Thyroid gland (tissue), 4 donors: ENCODE measurements around the gene BZW1. TPM values are rescaled to one million over a fixed set of nuclear protein-coding genes. Genes with fewer than 3 reads are reported as not detected.

Experiments used
- DNase-seq, 2 donors: peaks; one replicate each; pipeline ENCODE4 v3.0.0-alpha.2; 2019
- H3K27ac ChIP-seq, 3 donors: fragments of 200-600 bp; sonication (generic); 1 replicate in 2 of 3; 2 replicates in 1 of 3; pipeline ENCODE4 v1.5.1; 2016 to 2019; ENCODE audit warnings: mild to moderate bottlenecking in 1 of 3, moderate library complexity in 1 of 3
- H3K27me3 ChIP-seq: fragments of 200-600 bp; sonication (generic); one replicate; pipeline ENCODE4 v1.5.1; 2019
- H3K36me3 ChIP-seq, 2 donors: fragments of 200-600 bp; sonication (generic); one replicate each; pipeline ENCODE4 v1.5.1; 2016 to 2019
- H3K4me1 ChIP-seq, 2 donors: fragments of 200-600 bp; sonication (generic); one replicate each; pipeline ENCODE4 v1.5.1; 2017 to 2019
- H3K4me3 ChIP-seq, 3 donors: fragments of 200-600 bp; sonication (generic); replicated peaks in 1 of 3; 1 replicate in 2 of 3; 2 replicates in 1 of 3; pipeline ENCODE4 v1.5.1; 2016; ENCODE audit warnings: mild to moderate bottlenecking in 1 of 3
- H3K9me3 ChIP-seq: fragments of 200-600 bp; sonication (generic); one replicate; pipeline ENCODE4 v1.5.1; 2017
- CTCF ChIP-seq, 6 experiments: fragments of 200-600 bp in 3 of 6; fragments of 450-650 bp in 3 of 6; sonication (generic) in 3 of 6; IDR thresholded peaks; one replicate each; pipeline ENCODE4 v1.5.1; 2016 to 2019; ENCODE audit warnings: antibody characterized with exemption in 6 of 6, mild to moderate bottlenecking in 2 of 6, inconsistent platforms in 1 of 6, moderate library complexity in 1 of 6
- POLR2A ChIP-seq, 2 donors: fragments of 450-650 bp; IDR thresholded peaks; one replicate each; pipeline ENCODE4 v1.6.1; 2017; ENCODE audit warnings: antibody characterized with exemption in 2 of 2, mild to moderate bottlenecking in 2 of 2, moderate library complexity in 1 of 2
- WGBS, 2 donors: methylation state at CpG; one replicate each; pipeline ENCODE4 v1.1.5; 2017; 5-methylcytosine and 5-hydroxymethylcytosine counted together
- intact Hi-C: fragments of 100-400 bp; cut with DNase I; formaldehyde crosslinking; loops from one replicate; pipeline ENCODE4 v1.15.1; 2023
- total RNA-seq, 4 donors: library from RNA; depleted of rRNA; stranded (reverse); fragments of >200 nt; gene quantifications; one replicate each; pipeline ENCODE4 v1.2.3, GENCODE V29; 2016

Gene BZW1
- total RNA-seq, 4 donors from 2014 or later, result 136 to 192 (median 144) TPM

- H3K27ac ChIP-seq, result no peak overlapping the region
- TF ChIP-seq POLR2A (IDR thresholded peaks at IDR 0.05) (no peak), CTCF (IDR thresholded peaks at IDR 0.05) (no peak)
- no peaks in the 10 kb centered on the region for H3K36me3 ChIP-seq
- H3K9me3 ChIP-seq, result no peaks in the 10 kb centered on the region
- H3K4me1 ChIP-seq, result no peaks in the 10 kb centered on the region
- no peak for DNase-seq
- no peak overlapping the region for H3K4me3 ChIP-seq
- WGBS, 2 donors, result 94 to 95% methylated on average over 8 of the region's 8 CpGs
- H3K27me3 ChIP-seq, result no peaks in the 10 kb centered on the region
- intact Hi-C loops, result no loop called here
Measured at GRCh38 chr2:200765995-200766660, 45.6 kb upstream of the BZW1 start.

- no peak overlapping the region for H3K27ac ChIP-seq
- H3K4me3 ChIP-seq, result no peak overlapping the region
- intact Hi-C loops, result no loop called here
- 80 to 85% methylated on average over 12 of the region's 12 CpGs for WGBS, 2 donors
- no peaks in the 10 kb centered on the region for H3K36me3 ChIP-seq
- no peak for DNase-seq
- H3K9me3 ChIP-seq, result no peaks in the 10 kb centered on the region
- H3K4me1 ChIP-seq, result no peaks in the 10 kb centered on the region
- TF ChIP-seq POLR2A (IDR thresholded peaks at IDR 0.05) (no peak), CTCF (IDR thresholded peaks at IDR 0.05) (no peak)
- H3K27me3 ChIP-seq, result no peaks in the 10 kb centered on the region
Measured at GRCh38 chr2:200767111-200767885, 44.4 kb upstream of the BZW1 start.

GRCh38 chr2:200770847-200771246 lies 40.9 kb upstream of the BZW1 start:
- intact Hi-C loops, result no loop called here
- no peak for DNase-seq
- H3K27ac ChIP-seq, result no peak overlapping the region

GRCh38 chr2:200772620-200773019 lies 39.1 kb upstream of the BZW1 start:
- 85 to 93% methylated on average over 2 of the region's 2 CpGs for WGBS, 2 donors
- intact Hi-C loops, result no loop called here
- no peak for TF ChIP-seq CTCF (IDR thresholded peaks at IDR 0.05)
- no peak for TF ChIP-seq POLR2A (IDR thresholded peaks at IDR 0.05)
- Histone ChIP-seq H3K9me3 (no peaks in the 10 kb centered on the region), H3K4me3 (no peak overlapping the region), H3K27ac (no peak overlapping the region), H3K4me1 (no peaks in the 10 kb centered on the region), H3K27me3 (no peaks in the 10 kb centered on the region), H3K36me3 (no peaks in the 10 kb centered on the region)
- DNase-seq, result no peak

More at GRCh38 chr2:200770847-200771246, 40.9 kb upstream of the BZW1 start:
- Histone ChIP-seq H3K27me3 (no peaks in the 10 kb centered on the region), H3K4me3 (no peak overlapping the region), H3K9me3 (no peaks in the 10 kb centered on the region), H3K36me3 (no peaks in the 10 kb centered on the region), H3K4me1 (no peaks in the 10 kb centered on the region)
- 89 to 91% methylated on average over 6 of the region's 6 CpGs for WGBS, 2 donors
- no peak for TF ChIP-seq CTCF (IDR thresholded peaks at IDR 0.05)
- TF ChIP-seq POLR2A (IDR thresholded peaks at IDR 0.05), result no peak

- WGBS, 2 donors, result 93 to 97% methylated on average over 1 of the region's 1 CpG
- intact Hi-C loops, result no loop called here
Measured at GRCh38 chr2:200773083-200773482, 38.6 kb upstream of the BZW1 start.

More at GRCh38 chr2:200773083-200773482, 38.6 kb upstream of the BZW1 start:
- no peak for TF ChIP-seq CTCF (IDR thresholded peaks at IDR 0.05)
- TF ChIP-seq POLR2A (IDR thresholded peaks at IDR 0.05), result no peak
- H3K4me1 ChIP-seq, result no peaks in the 10 kb centered on the region
- no peak for DNase-seq
- H3K9me3 ChIP-seq, result no peaks in the 10 kb centered on the region
- no peak overlapping the region for H3K27ac ChIP-seq
- H3K4me3 ChIP-seq, result no peak overlapping the region
- H3K27me3 ChIP-seq, result no peaks in the 10 kb centered on the region
- H3K36me3 ChIP-seq, result no peaks in the 10 kb centered on the region
